Hepatocyte (in vitro differentiated cells): ENCODE results near the gene ABCA8.

Experiments used
- CTCF ChIP-seq: fragments of 200-600 bp; sonication (generic); IDR thresholded peaks from 2 replicates; pipeline ENCODE4 v1.5.1; 2016; ENCODE audit warnings: antibody characterized with exemption, mild to moderate bottlenecking; ENCODE audit not compliant: poor library complexity
- EZH2 ChIP-seq: fragments of 200-600 bp; sonication (generic); IDR thresholded peaks from 2 replicates; pipeline ENCODE4 v1.6.1; 2016; ENCODE audit warnings: antibody characterized with exemption, mild to moderate bottlenecking, borderline replicate concordance
- EZH2phosphoT487 ChIP-seq: fragments of 200-600 bp; sonication (generic); IDR thresholded peaks from one replicate; pipeline ENCODE4 v1.6.1; 2018; ENCODE audit warnings: antibody characterized with exemption, mild to moderate bottlenecking, low read depth, moderate library complexity; ENCODE audit not compliant: unreplicated experiment, severe bottlenecking

GRCh38 chr17:68843522-68843921 is 111.7 kb downstream of the ABCA8 start:
- TF ChIP-seq EZH2 (no peak), CTCF (no peak), EZH2phosphoT487 (no peak)
